DOHH2 (cell line): ENCODE data around the gene C1QTNF8.
"Not testable (repeated sequence)": the region's sequence is repeated elsewhere in the genome, so short reads cannot be mapped to it uniquely, and the experiment has no call there.

Experiments
- H3F3A ChIP-seq: fragments of 200-600 bp; sonication (generic), shearing (Covaris generic); 2 replicates; pipeline ENCODE4 v1.6.0; 2016; ENCODE audit warnings: antibody characterized with exemption, mild to moderate bottlenecking; ENCODE audit not compliant: control insufficient read depth, insufficient read depth
- H3K27ac ChIP-seq: fragments of 200-600 bp; sonication (generic); 2 replicates; pipeline ENCODE4 v1.5.1; 2014; ENCODE audit warnings: low read depth, mild to moderate bottlenecking, low read length, moderate library complexity
- H3K27me3 ChIP-seq: fragments of 200-600 bp; sonication (generic); 2 replicates; pipeline ENCODE4 v1.6.1; 2014; ENCODE audit warnings: mild to moderate bottlenecking, low read length, mixed read lengths; ENCODE audit not compliant: control insufficient read depth
- H3K36me3 ChIP-seq: fragments of 200-600 bp; sonication (generic); 2 replicates; pipeline ENCODE4 v1.6.1; 2014; ENCODE audit warnings: mild to moderate bottlenecking, low read length, moderate library complexity, mixed read lengths; ENCODE audit not compliant: control insufficient read depth
- H3K4me1 ChIP-seq: fragments of 200-600 bp; sonication (generic); 2 replicates; pipeline ENCODE4 v1.6.1; 2014; ENCODE audit warnings: mild to moderate bottlenecking, low read length, mixed read lengths; ENCODE audit not compliant: control insufficient read depth
- H3K4me2 ChIP-seq: fragments of 200-600 bp; sonication (generic); 2 replicates; pipeline ENCODE4 v1.6.0; 2014; ENCODE audit warnings: mild to moderate bottlenecking, low read length, moderate library complexity
- H3K4me3 ChIP-seq: fragments of 200-600 bp; sonication (generic); 2 replicates; pipeline ENCODE4 v1.5.1; 2014; ENCODE audit warnings: mild to moderate bottlenecking, low read length, mixed read lengths
- H3K79me2 ChIP-seq: fragments of 200-600 bp; sonication (generic); 2 replicates; pipeline ENCODE4 v1.6.1; 2014; ENCODE audit warnings: mild to moderate bottlenecking, low read length, mixed read lengths; ENCODE audit not compliant: control insufficient read depth
- H3K9me2 ChIP-seq: fragments of 200-600 bp; sonication (generic); replicated peaks from 2 replicates; pipeline ENCODE4 v1.6.1; 2014; ENCODE audit warnings: mild to moderate bottlenecking, low read length, mixed read lengths; ENCODE audit not compliant: control insufficient read depth
- H3K9me3 ChIP-seq: fragments of 200-600 bp; sonication (generic); 2 replicates; pipeline ENCODE4 v1.6.1; 2014; ENCODE audit warnings: antibody characterized with exemption, low read length, mixed read lengths; ENCODE audit not compliant: control insufficient read depth, insufficient read depth
- H4K20me1 ChIP-seq: fragments of 200-600 bp; sonication (generic); 2 replicates; pipeline ENCODE4 v1.6.0; 2014; ENCODE audit warnings: low read depth, mild to moderate bottlenecking, antibody characterized with exemption, low read length, moderate library complexity; ENCODE audit not compliant: control insufficient read depth, insufficient read depth
- EZH2phosphoT487 ChIP-seq: fragments of 200-600 bp; sonication (generic); IDR thresholded peaks from 2 replicates; pipeline ENCODE4 v1.6.1; 2017; ENCODE audit warnings: borderline replicate concordance, mild to moderate bottlenecking, antibody characterized with exemption, low read length, moderate library complexity, mixed read lengths
- TF ChIP-seq, protein P1 (sequence below): fragments of 200-600 bp; sonication (generic); IDR thresholded peaks from one replicate; pipeline ENCODE4 v1.5.1; 2014; ENCODE audit warnings: antibody characterized with exemption, mild to moderate bottlenecking, low read depth, low read length; ENCODE audit not compliant: poor library complexity, severe bottlenecking

Gene C1QTNF8

GRCh38 chr16:1094124-1094479, 1.9 kb downstream of the C1QTNF8 start:
- H4K20me1 ChIP-seq: no peaks in the 10 kb centered on the region
- no peaks in the 10 kb centered on the region for H3K79me2 ChIP-seq
- no peak overlapping the region for H3K4me3 ChIP-seq
- TF ChIP-seq, protein P1, sequence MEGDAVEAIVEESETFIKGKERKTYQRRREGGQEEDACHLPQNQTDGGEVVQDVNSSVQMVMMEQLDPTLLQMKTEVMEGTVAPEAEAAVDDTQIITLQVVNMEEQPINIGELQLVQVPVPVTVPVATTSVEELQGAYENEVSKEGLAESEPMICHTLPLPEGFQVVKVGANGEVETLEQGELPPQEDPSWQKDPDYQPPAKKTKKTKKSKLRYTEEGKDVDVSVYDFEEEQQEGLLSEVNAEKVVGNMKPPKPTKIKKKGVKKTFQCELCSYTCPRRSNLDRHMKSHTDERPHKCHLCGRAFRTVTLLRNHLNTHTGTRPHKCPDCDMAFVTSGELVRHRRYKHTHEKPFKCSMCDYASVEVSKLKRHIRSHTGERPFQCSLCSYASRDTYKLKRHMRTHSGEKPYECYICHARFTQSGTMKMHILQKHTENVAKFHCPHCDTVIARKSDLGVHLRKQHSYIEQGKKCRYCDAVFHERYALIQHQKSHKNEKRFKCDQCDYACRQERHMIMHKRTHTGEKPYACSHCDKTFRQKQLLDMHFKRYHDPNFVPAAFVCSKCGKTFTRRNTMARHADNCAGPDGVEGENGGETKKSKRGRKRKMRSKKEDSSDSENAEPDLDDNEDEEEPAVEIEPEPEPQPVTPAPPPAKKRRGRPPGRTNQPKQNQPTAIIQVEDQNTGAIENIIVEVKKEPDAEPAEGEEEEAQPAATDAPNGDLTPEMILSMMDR: no peak
- no peak for TF ChIP-seq EZH2phosphoT487
- no peaks in the 10 kb centered on the region for H3K27me3 ChIP-seq
- no peaks in the 10 kb centered on the region for H3K36me3 ChIP-seq
- H3K9me3 ChIP-seq: peaks cover 4% of the 10 kb centered on the region; the same call in 1 of the 2 replicates
- H3K27ac ChIP-seq: no peak overlapping the region
- H3F3A ChIP-seq: no peaks in the 10 kb centered on the region
- no peaks in the 10 kb centered on the region for H3K9me2 ChIP-seq
- no peaks in the 10 kb centered on the region for H3K4me1 ChIP-seq
- H3K4me2 ChIP-seq: no peak overlapping the region

DNA sequence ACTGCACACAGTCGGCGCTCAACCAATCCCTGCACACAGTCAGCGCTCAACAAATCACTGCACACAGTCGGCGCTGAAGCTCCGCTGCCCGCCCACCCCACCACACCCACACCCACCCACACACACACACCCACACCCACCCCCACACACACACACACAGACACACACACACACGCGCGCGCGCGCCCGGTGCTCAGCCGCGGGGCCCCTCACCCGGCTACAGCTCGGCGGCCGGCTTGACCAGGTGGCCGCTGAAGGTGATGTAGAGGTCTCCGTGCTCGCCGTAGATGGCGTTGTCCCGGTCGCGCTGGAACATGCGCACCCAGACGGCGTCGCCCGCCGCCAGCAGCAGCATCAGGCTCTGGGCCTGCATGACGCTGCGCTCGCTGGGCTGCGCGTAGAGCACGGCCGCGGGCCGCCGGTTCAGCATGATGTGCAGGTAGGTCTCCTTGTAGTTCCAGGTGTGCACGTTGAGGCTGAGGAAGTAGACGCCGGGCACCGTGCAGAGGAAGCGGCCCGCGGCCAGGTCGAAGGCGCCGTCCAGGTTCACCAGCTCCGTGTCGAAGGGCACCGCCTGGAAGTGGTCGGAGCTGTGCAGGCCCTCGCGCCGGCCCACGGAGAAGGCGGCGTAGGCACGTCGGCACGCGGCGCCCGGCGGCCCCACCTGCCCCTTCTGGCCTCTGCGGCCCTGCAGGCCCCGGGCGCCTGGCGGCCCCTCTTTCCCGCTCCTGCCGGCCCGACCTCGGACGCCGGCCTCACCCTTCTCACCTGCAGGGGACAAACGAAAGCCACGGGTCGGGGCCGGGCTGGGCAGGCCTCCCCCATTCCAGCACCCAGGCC, 2.5 kb downstream of the C1QTNF8 start:
- no peaks in the 10 kb centered on the region for H3K27me3 ChIP-seq
- no peak overlapping the region for H3K27ac ChIP-seq

DNA sequence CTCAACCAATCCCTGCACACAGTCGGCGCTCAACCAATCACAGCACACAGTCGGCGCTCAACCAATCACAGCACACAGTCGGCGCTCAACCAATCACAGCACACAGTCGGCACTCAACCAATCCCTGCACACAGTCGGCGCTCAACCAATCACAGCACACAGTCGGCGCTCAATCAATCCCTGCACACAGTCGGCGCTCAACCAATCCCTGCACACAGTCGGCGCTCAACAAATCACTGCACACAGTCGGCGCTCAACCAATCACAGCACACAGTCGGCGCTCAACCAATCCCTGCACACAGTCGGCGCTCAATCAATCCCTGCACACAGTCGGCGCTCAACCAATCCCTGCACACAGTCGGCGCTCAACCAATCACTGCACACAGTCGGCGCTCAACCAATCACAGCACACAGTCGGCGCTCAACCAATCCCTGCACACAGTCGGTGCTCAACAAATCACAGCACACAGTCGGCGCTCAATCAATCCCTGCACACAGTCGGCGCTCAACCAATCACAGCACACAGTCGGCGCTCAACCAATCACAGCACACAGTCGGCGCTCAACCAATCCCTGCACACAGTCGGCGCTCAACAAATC, 3.3 kb downstream of the C1QTNF8 start:
- not testable (repeated sequence) for H3K27ac ChIP-seq, H3K9me2 ChIP-seq, H3K9me3 ChIP-seq, H3K4me2 ChIP-seq, H3K4me1 ChIP-seq, H3K27me3 ChIP-seq, H3K79me2 ChIP-seq, H4K20me1 ChIP-seq, H3F3A ChIP-seq, H3K36me3 ChIP-seq, H3K4me3 ChIP-seq

More for the DNA sequence above, 2.5 kb downstream of the C1QTNF8 start:
- Histone ChIP-seq H3K4me2 (no peak overlapping the region), H4K20me1 (no peaks in the 10 kb centered on the region), H3F3A (no peaks in the 10 kb centered on the region), H3K79me2 (no peaks in the 10 kb centered on the region), H3K36me3 (no peaks in the 10 kb centered on the region), H3K9me3 (peaks cover 4% of the 10 kb centered on the region; the same call in 1 of the 2 replicates), H3K4me1 (no peaks in the 10 kb centered on the region), H3K9me2 (no peaks in the 10 kb centered on the region), H3K4me3 (no peak overlapping the region)
- TF ChIP-seq EZH2phosphoT487: no peak
- TF ChIP-seq, protein P1: no peak

GRCh38 chr16:1091992-1092552, 4.0 kb downstream of the C1QTNF8 start:
- Histone ChIP-seq H4K20me1 (no peaks in the 10 kb centered on the region), H3K4me1 (no peaks in the 10 kb centered on the region), H3K4me2 (no peak overlapping the region), H3K79me2 (no peaks in the 10 kb centered on the region), H3K27me3 (no peaks in the 10 kb centered on the region), H3K27ac (no peak overlapping the region), H3K4me3 (no peak overlapping the region), H3K9me2 (no peaks in the 10 kb centered on the region), H3K9me3 (peaks cover 4% of the 10 kb centered on the region; the same call in 1 of the 2 replicates), H3K36me3 (no peaks in the 10 kb centered on the region), H3F3A (no peaks in the 10 kb centered on the region)
- TF ChIP-seq EZH2phosphoT487: no peak
- TF ChIP-seq, protein P1: no peak
